ENCODE data around the gene AKR1E2.
A peak's percentile ranks its signal among the peaks of the same experiment; 100 is the strongest.

The AKR1E2 gene

GRCh38 chr10:4845766-4846165, 19.8 kb downstream of the AKR1E2 start:
- no peak for DNase-seq (ENCODE audit: low read depth)

- no peak for DNase-seq (ENCODE audit: low read depth)
These were observed 20.8 kb downstream of the AKR1E2 start for GRCh38 chr10:4846775-4847174.

DNA sequence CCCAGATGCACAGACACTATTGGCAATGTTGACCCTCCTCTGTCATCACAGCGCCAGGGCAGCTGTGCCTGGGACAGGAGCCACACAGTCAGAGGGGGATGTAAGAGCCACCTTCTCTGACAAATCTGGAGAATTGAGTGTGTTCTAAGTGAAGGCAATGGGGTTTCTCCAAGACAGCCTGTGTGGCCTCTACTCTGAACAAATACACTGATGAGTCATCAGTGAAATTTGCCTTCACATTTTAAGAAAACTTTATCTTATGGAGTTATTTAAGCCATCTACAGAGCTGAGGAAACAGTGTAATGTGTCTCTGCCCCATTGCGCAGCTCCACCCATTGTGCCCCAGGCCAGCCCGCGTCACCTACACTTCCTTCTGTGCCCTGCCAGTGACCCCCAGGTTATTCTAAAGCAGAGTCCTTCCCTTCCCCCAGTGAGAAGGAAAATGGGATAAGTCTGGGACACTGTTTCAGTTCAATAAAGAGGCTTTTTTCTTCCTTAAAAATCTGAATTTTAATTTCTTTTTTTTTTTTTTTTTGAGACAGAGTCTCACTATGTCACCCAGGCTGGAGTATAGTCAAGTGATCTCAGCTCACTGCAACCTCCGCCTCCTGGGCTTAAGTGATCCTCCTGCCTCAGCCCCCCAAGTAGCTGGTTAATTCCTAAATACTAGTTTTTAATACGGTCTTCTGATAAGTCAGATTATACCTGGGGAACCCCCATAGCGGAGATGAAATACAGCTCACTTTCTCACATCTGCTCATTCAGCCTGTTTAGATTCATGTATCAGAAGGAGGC, 21.8 kb downstream of the AKR1E2 start:
- no peak for DNase-seq (ENCODE audit: low read depth)

DNA sequence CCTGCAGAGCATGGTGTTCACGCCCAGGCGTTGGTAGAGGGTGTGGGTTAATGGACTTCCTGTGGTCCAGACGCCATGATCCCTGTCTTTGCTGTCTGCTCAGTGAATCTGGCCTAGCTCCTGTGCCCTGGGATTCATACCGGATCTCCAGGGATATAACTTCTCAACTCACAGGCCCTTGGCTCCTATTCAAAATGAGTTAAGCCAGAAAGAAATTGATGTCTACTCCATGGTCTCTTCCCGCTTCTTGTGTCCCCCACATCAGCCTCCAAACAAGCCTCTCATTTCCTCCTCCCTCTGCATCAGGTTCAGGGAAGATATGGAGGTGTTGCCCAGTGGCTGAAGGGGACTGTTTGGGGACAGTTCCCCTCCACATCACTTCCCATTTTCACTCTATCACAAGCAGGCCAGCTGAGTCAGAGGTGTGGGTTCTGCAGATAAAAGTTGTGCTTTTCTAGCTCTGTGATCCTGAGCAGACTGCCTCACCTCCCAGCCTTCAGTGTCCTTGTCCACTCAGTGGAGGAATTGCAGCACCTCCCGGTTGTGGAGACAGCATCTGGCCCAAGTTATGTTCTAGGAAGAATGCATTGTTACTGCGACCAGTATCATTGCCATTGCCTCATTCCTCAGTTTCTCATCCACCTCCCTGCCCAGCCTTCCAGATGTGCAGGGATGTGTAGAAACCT, 22.5 kb downstream of the AKR1E2 start:
- no peak for DNase-seq (ENCODE audit: low read depth)

GRCh38 chr10:4849042-4849402, 23.0 kb downstream of the AKR1E2 start:
- no peak for DNase-seq (ENCODE audit: low read depth)

GRCh38 chr10:4849555-4850242, 23.7 kb downstream of the AKR1E2 start:
- DNase-seq (ENCODE audit: low read depth) = peak; percentile 54

- no peak for DNase-seq (ENCODE audit: low read depth)
These were observed 24.4 kb downstream of the AKR1E2 start for GRCh38 chr10:4850397-4850796.

DNA sequence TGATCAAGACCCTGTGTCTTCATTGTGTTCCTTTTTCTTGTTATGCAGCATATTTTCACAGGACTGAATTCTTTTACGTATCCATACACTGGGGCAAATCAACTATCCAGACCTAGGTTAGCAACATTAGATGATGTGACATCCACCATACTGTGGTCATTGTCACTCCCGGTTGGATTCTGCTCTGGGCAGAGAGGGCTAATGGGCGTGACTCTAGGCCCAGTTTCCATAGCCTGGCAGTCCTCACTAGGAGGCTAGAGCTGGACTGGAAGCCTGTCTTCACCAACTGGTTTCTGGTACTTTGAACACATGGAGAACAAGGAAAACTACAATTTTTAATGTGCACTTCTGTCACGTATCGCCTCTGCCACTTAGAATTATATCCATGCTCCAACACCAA, 25.2 kb downstream of the AKR1E2 start:
- DNase-seq (ENCODE audit: low read depth) = no peak

- DNase-seq (ENCODE audit: low read depth) = no peak
These were observed 25.8 kb downstream of the AKR1E2 start for GRCh38 chr10:4851846-4852245.

DNA sequence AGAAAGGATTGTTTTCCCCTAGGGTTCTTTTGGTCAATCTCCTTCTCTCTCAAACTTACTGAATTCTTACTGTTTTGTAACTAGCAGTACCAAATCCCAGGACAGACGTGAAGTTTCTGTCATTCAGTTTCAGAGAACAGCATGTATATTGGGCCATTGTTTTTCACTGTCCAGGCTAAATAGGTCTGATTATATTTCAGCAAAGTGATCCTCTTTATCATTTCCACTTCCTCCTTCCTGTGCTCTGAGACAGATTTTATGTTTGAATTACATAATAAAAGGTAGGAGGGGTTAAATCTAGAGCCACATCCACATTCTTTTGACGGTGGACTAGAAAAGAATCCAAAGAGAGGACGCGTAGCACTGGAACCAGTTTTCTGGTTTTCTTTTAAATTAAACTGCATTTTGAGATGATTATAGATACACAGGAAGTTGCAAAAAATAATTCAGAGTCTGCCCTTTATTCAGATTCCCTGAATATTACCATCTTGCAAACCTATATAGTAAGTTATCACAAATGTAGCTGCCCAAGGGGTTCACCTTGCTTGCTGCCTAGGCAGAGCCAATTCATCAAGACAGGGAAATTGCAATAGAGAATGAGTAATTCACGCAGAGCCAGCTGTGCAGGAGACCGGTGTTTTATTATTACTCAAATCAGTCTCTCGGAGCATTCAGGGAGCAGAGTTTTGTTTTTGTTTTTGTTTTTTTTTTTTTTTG, 40.1 kb downstream of the AKR1E2 start:
- no peak for DNase-seq (ENCODE audit: low read depth)

- DNase-seq (ENCODE audit: low read depth) = no peak
These were observed 41.1 kb downstream of the AKR1E2 start for GRCh38 chr10:4867109-4867519.

DNA sequence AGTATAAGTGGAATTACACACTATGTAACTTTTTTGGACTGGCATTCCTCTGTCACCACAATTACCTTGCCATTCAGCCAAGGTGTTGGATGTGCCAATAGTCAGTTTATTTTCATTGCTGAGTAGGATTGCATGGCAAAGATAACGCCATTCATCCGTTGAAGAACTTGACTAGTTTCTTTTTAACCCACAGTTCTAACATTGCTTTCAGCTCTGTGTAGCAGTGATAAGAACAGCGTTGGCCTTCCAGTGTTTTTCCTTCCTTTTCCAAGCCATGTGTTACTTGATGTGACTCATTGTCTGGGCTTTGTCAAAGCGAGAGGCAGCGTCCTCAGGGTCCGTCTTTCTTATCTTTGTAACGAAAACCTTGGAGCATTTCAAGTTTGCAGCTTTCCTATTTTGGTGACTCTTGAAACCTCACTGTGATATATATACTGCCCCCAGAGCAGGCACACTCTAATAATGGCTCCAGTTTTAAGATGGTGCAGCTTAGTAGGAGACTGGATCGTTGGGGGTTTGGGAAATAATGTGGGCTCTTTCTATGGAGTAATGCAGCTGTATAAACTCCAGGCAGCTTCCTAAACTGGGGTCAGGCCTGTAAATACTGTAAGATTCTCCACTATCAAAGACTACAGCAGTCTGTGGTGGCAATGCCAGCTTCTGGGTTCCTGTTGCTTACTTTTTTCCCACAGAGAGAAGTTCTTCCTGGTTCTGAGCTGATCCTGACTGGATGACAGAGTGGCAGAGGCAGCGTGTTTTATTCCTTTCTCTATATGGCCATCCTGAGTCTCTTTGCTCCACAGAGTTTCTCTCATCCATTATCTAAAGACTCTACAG, 41.7 kb downstream of the AKR1E2 start:
- DNase-seq (ENCODE audit: low read depth) = peak; percentile 81

DNA sequence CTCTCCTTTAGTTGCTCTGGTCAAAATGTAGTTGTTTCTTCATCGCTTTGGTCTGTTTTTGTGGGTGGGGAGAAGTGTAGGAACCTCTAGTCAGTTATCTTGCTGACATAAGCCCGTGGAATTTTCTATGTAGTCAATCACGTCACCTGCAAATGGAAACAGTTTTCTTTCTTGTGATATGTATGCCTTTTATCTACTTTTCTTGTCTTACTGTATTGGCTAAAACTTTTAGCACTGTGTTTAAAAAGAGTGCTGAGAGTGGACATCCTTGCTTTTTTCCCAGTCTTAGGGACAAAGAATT, 42.3 kb downstream of the AKR1E2 start:
- DNase-seq (ENCODE audit: low read depth) = no peak

- no peak for DNase-seq (ENCODE audit: low read depth)
These were observed 56.7 kb downstream of the AKR1E2 start for GRCh38 chr10:4882704-4883078.

GRCh38 chr10:4883079-4883739, 57.2 kb downstream of the AKR1E2 start:
- DNase-seq (ENCODE audit: low read depth) = no peak

DNA sequence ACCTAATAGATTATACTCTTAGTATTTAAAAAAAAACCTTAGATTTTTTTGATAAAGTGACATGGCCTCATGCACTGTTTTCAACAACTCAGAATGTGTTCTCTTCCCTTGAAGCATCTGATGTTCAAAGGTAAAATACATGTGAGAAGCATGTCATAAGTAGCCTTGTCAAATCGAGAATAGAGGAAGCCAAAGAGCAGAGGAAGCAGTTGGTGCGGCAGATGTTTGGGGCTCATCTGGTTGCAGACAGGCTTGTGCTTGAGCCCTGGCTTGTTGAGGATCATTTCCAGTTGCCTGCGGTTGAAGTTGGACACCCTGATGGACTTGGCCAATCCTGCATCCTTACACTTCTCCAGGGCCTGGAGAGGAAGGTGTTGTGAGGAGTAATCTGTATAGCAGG, 59.2 kb downstream of the AKR1E2 start:
- DNase-seq (ENCODE audit: low read depth) = no peak

GRCh38 chr10:4887501-4887900, 61.5 kb downstream of the AKR1E2 start:
- no peak for DNase-seq (ENCODE audit: low read depth)

DNA sequence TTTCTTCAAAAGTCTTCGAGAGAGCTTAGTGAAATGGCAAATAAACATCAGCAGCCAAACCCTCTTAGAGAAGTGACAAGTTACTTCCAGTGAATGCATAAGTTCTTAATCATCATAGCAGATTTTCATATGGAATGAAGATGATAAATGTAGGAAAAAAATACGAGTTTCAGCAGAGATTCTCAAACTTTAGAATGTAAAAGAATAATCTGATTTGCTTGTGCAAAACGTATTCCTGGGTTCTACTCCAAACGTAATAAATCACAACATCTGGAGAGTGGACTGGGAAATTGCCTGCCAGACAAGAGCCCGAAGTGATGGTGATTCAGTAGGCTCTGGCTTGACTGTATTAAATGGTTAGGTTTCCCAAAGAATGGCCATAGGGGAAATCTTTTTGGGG, 62.2 kb downstream of the AKR1E2 start:
- DNase-seq (ENCODE audit: low read depth) = no peak

GRCh38 chr10:4889959-4890358, 64.0 kb downstream of the AKR1E2 start:
- no peak for DNase-seq (ENCODE audit: low read depth)

- no peak for DNase-seq (ENCODE audit: low read depth)
These were observed 66.7 kb downstream of the AKR1E2 start for GRCh38 chr10:4892681-4893080.

- no peak for DNase-seq (ENCODE audit: low read depth)
These were observed 68.3 kb downstream of the AKR1E2 start for GRCh38 chr10:4894335-4894734.

All from CMK (cell line).